H4 (cell line): ENCODE data around the gene SPATA16. TPM values are rescaled to one million over a fixed set of nuclear protein-coding genes. Genes with fewer than 3 reads are reported as not detected.
A peak's percentile ranks its signal among the peaks of the same experiment; 100 is the strongest.
"Not testable (repeated sequence)": the region's sequence is repeated elsewhere in the genome, so short reads cannot be mapped to it uniquely, and the experiment has no call there.

Source experiments
- DNase-seq: peaks from one replicate; pipeline ENCODE4 v3.0.0-alpha.2; 2015; ENCODE audit warnings: low spot score
- total RNA-seq: library from RNA; depleted of rRNA; stranded (reverse); fragments of >200 nt; shearing (Covaris generic); gene quantifications from 2 replicates; pipeline ENCODE4 v1.2.3, GENCODE V29; 2014; rRNA removed

The SPATA16 gene
- not detected in 2 replicates for total RNA-seq

- DNase-seq: no peak
Measured at GRCh38 chr3:173140986-173141385, at the start of gene SPATA16. Gene SPATA16, minus strand, starts transcription at chr3:173141235. Its CDS starts 23,504 bp downstream, at chr3:173117731.

GRCh38 chr3:173183022-173183421 is 42.0 kb upstream of the SPATA16 start:
- DNase-seq: not testable (repeated sequence)

GRCh38 chr3:173173652-173174051 is 32.6 kb upstream of the SPATA16 start:
- DNase-seq: no peak

GRCh38 chr3:173159139-173159538 is 18.1 kb upstream of the SPATA16 start:
- not testable (repeated sequence) for DNase-seq

DNA sequence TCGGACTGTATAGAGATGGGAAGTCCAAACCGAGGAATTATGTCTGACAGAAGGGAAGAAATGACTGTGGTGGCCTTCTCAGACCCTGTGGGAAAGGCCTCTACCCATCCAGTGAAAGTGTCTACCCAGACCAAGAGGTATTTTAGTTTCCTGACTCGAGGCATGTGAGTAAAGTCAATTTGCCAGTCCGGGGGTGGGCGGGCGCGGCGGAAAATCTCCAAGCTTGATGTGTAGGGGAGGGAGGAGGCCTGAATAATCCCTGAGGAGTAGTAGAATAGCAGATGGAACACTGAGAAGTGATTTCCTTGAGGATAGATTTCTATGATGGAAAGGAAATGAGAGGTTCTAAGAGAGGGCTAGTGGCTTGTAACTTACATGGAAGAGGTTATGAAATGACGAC is 15.5 kb upstream of the SPATA16 start:
- not testable (repeated sequence) for DNase-seq

DNA sequence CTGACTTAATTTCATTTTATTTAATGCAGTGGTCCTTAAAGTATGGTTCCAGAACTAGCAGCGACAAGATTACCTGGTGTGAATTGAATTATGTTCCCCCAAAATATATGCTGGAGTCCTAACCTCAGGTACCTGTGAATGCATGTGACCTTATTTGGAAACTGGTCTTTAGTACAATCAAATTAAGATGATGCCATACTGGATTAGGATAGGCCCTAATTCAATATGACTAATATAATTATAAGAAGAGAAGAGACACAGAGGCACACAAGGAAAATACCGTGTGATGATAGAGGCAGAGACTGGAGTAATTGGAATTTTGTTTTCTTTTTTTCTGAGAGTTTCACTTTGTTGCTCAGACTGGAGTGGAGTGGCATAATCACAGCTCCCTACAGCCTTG is 12.6 kb upstream of the SPATA16 start:
- DNase-seq: no peak

- DNase-seq: no peak
Measured at GRCh38 chr3:173139420-173139819, 1.6 kb downstream of the SPATA16 start.

- DNase-seq: no peak
Measured at GRCh38 chr3:173138026-173138425, 3.0 kb downstream of the SPATA16 start.

DNA sequence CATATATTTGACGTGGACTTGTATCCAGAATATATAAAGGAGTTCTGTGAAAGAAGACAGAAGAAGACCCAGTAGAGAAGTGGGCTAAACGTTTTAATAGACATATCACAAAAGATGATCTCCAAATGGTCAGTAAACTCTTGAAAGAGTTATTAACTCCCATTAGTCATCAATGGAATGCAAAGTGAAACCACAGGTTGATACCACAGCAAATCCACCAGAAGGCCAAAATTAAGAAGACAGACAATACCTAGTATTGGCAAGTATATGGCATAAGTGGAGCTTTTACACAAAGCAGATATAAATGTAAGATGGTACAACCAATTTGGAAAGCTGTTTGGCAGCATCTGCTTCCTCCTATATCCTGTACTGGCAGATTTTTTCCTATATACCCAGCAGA is 6.0 kb downstream of the SPATA16 start:
- DNase-seq: no peak

DNA sequence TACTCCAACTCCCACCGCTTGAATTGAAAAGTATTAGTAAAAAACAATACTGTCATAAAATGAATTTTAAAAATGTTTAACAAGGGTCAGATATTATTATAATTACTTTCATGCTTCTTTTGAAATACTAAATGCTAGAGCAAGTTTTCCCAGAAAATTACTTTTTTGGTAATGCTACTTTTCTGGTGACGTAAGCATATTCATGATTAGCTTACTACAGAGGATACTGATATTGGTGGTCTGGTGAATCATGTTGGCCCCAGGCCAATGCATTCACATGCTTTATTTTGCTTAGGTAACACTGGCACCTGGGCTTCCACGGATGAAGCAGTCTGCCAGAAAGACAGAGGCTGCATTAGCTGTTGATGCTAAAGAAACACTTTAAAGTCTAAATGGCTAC is 12.4 kb downstream of the SPATA16 start:
- DNase-seq: no peak

DNA sequence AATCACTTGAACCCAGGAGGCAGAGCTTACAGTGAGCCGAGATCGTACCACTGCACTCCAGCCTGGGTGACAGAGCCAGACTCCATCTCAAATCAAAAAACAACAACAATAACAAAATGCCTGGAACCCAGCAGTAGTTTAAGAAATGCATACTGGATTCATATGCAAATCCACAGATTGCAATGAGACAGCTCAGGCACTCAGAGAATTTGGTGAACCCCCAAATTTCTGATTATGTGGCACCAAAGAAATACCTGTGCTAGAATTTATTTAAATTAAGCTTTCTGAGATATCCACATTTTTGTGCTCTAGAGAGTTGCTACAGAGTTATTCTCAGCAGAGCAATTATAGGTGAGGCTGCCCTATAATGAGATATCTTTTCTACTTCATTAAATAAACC is 29.7 kb downstream of the SPATA16 start:
- no peak for DNase-seq

GRCh38 chr3:173109143-173109542 is 31.9 kb downstream of the SPATA16 start:
- no peak for DNase-seq

- no peak for DNase-seq
Measured at GRCh38 chr3:173103469-173103868, 37.6 kb downstream of the SPATA16 start.

DNA sequence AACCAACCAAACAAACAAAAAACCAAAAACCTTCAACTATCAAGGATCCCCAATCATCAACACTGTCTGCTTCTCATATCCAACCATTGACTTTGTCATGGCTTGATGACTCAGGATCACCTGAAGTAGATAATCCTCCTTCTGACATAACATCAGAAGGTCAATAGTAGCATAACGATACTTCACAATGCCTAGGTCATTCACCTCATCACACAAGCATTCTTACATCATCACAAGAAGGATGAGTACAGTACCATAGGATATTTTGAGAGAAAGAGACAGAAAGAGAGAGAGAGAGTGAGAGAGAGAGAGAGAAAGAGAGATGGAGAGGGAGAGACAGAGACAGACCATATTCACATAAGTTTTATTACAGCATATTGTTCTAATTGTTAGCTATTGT is 42.1 kb downstream of the SPATA16 start:
- no peak for DNase-seq

DNA sequence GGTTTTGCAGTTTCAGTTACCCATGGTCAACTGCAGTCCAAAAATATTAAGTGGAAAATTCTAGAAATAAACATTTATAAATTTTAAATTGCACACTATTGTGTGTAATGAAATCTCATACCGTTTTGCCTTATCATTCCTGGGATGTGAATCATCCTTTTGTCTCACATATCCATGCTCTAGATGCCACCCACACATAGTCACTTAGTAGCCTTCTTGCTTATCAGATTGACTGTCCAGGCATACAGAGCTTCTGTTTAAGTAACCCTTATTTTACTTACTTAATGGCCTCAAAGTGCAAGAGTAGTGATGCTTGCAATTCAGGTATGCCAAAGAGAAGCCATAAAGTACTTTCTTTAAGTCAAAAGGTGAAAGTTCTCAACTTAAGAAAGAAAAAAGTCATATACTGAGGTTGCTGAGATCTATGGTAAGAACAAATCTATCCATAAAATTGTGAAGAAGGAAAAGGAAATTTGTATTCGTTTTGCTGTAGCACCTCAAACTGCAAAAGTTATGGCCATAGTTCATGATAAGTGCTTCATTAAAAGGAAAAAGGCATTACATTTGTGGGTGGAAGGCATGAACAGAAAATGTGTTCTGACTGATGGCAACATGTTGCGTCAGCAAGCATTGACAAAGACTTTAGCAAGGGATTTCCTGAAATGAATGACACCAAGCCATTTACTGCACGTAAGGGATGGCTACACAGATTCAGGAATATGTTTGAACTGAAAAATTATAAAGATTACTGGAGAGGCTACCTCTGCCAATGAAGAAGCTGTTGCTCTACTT is 43.8 kb downstream of the SPATA16 start:
- DNase-seq: no peak

- no peak for DNase-seq
Measured at GRCh38 chr3:173096140-173096539, 44.9 kb downstream of the SPATA16 start.

DNA sequence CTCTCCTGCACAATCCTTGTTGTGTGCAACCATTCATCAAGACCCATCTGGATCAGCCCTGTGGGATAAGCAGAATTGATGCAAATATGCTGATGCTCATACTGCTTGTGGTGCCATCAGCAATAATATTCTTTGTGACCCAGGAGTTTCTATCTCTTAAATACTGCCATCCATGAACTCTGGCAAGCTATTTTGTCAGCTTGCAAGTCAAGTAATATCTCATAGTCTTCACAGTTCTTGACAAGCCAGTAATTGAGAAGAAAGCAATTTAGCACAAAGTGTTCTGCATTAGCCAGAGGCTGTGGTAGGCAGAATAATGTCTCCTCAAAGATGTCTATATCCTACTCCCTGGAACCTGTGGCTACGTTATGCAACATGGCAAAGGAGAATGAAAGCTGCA is 49.0 kb downstream of the SPATA16 start:
- no peak for DNase-seq

DNA sequence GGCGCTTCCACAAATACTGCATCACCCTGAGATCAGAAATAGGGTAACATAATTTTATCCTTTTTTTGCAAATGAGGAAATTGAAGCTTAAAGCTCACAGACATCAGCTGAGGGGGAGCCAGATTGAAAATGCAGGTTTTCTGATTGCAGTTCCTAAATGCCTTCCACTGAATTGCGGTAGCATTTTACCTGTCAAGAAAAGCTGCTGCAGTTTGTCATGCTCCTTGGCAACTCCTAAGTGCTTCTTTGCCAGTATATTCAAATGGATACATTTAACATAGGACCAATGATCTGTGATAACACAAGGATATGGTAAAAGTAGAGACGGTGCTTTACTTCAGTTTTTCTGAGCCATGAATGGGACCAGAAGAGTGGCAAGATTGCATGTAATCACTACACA is 50.5 kb downstream of the SPATA16 start:
- DNase-seq: no peak

GRCh38 chr3:173089283-173089682 is 51.8 kb downstream of the SPATA16 start:
- DNase-seq: no peak

- no peak for DNase-seq
Measured at GRCh38 chr3:173078525-173078924, 62.5 kb downstream of the SPATA16 start.

DNA sequence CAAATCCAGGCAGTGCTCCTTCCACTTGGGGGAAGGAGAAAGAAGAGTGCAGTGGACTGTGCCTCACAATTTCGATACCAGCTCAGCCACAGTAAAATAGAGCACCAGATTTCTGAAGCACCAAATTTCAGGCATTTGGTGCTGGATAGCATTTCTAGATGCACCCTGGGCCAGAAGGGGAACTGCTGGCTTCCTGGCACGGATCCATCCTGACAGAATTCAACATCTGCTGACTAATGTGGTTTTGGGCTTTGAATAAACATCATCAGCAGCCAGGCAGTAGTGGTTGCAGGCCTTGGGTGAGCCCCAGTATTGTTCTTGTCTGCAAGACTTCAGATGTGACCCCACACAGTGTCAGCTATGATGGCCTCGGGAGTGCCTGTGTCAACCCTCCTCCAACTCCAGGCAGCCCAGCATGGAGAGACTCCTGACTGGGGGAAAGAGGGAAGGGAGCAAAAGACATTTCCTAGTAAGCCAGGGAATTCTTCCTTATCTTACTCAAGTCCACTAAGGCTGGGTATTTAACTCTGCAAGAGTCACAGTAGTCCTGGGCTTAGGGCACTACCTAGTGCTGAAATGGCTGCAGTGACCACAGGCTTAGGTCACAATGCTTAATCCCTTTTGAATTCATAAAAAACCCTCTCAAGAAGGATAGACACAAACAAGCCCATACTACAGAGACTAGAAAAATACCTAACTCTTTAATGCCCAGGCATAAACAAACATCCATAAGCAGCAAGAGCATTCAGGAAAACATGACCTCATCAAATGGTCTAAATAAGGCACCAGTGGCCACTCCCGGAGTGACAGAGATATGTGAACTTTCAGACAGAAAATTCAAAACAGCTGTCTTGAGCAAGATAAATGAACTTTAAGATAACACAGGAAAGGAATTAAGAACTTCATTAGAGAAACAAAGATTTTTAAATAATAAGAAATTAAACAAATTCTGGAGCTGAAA is 74.7 kb downstream of the SPATA16 start:
- peak; percentile 97 for DNase-seq

DNA sequence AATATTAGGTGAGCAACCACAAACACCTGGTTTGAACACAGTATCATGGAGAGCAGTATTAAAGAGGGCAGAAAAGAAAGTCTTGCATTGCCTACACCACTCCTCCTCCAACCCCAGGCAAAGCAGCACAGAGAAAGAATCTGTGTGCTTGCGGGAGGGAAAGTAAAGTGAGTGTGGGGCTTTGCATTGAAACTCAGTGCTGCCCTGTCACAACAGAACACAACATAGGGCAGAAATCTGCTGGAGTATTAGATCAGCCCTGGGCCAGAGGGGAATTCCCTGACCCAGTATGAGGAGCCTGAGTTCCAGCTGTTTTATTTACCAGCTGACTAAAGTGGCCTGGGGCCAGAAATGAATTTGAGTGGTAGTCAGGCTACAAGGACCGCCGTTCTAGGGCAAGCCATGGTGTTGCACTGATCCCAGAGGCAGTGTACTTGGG is 75.5 kb downstream of the SPATA16 start:
- DNase-seq: peak; percentile 56

DNA sequence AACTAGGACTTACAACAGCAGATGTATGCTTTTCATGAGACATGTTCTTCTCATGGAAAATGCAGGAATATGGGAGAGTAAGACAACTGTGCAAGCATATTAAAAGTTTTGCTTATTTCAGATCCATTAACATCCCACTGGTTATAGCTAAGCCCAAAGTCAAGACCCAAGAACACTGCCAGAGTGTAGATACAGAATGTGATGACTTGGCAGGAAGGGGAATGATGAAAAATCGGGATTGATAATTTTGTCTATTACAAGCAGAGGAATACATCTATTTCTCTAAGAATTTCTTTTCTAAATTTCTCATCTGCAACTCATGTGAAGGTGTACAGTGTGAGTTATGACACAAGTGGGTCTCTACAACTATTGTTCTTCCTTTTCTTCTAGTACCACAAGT is 76.4 kb downstream of the SPATA16 start:
- DNase-seq: no peak
